ENCODE results near the gene CTH. TPM values are rescaled to one million over a fixed set of nuclear protein-coding genes. Genes with fewer than 3 reads are reported as not detected.

The CTH gene
- polyA plus RNA-seq, 1 of the 3 experiments (the other 2 are of a cell fraction) = 3.9 TPM

GRCh38 chr1:70387507-70387906 lies 23.6 kb upstream of the CTH start:
- Histone ChIP-seq H3K4me2 (no peak overlapping the region), H3K27ac (ENCODE audit: low read depth in 2 of 2, low read length in 1 of 2) (no peak overlapping the region), H2AFZ (ENCODE audit: low read depth) (no peak overlapping the region), H3K79me2 (ENCODE audit: insufficient read depth) (no peaks in the 10 kb centered on the region), H3K9me2 (no peaks in the 10 kb centered on the region), H3K27me3 (ENCODE audit: insufficient read depth) (no peaks in the 10 kb centered on the region), H3K36me3 (replicated peaks in 1 of 2; ENCODE audit: control insufficient read depth in 1 of 2, insufficient read depth in 2 of 2, low read length in 1 of 2) (no peaks in the 10 kb centered on the region), H3F3A (replicated peaks; ENCODE audit: insufficient read depth) (no peaks in the 10 kb centered on the region), H3K4me1 (ENCODE audit: control insufficient read depth in 1 of 2, insufficient read depth in 2 of 2, low read depth in 1 of 2, low read length in 1 of 2) (no peaks in the 10 kb centered on the region), H4K20me1 (ENCODE audit: insufficient read depth) (no peaks in the 10 kb centered on the region), H3K4me3 (ENCODE audit: low read depth in 2 of 2, low read length in 1 of 2) (no peak overlapping the region), H3K9me3 (no peaks in the 10 kb centered on the region), H3K9ac (no peak overlapping the region)
- ChIA-PET POLR2A (no interaction called here), CTCF (no interaction called here)
- TF ChIP-seq NRF1 (IDR thresholded peaks at IDR 0.05; ENCODE audit: low read depth, low read length) (no peak), POLR2AphosphoS5 (IDR thresholded peaks at IDR 0.05; ENCODE audit: low read depth, low read length) (no peak), RAD21 (IDR thresholded peaks at IDR 0.05; ENCODE audit: low read length) (no peak), MEF2A (IDR thresholded peaks at IDR 0.05; ENCODE audit: borderline replicate concordance, low read depth) (no peak), PBX3 (IDR thresholded peaks at IDR 0.05) (no peak), ELF1 (IDR thresholded peaks at IDR 0.05) (no peak), EZH2phosphoT487 (IDR thresholded peaks at IDR 0.05; ENCODE audit: borderline replicate concordance, low read depth) (no peak), NFIC (IDR thresholded peaks at IDR 0.05; ENCODE audit: borderline replicate concordance) (no peak), SIN3A (IDR thresholded peaks at IDR 0.05; ENCODE audit: borderline replicate concordance, low read depth, low read length) (no peak), MXI1 (IDR thresholded peaks at IDR 0.05; ENCODE audit: low read depth, low read length) (no peak), YY1 (IDR thresholded peaks at IDR 0.05; ENCODE audit: low read depth) (no peak), USF1 (IDR thresholded peaks at IDR 0.05; ENCODE audit: borderline replicate concordance, low read depth) (no peak)
- no peak for DNase-seq
- WGBS (ENCODE audit: low lambda C conversion rate) = 84% methylated on average over 5 of the region's 5 CpGs

GRCh38 chr1:70392626-70393025 lies 18.4 kb upstream of the CTH start:
- DNase-seq = no peak
- H4K20me1 ChIP-seq (ENCODE audit: insufficient read depth) = no peaks in the 10 kb centered on the region
- no peak overlapping the region for H3K4me2 ChIP-seq
- H3K4me3 ChIP-seq (ENCODE audit: low read depth in 2 of 2, low read length in 1 of 2) = no peak overlapping the region
- ChIA-PET CTCF (no interaction called here), POLR2A (no interaction called here)
- H3K4me1 ChIP-seq (ENCODE audit: control insufficient read depth in 1 of 2, insufficient read depth in 2 of 2, low read depth in 1 of 2, low read length in 1 of 2) = no peaks in the 10 kb centered on the region
- no peaks in the 10 kb centered on the region for H3K27me3 ChIP-seq (ENCODE audit: insufficient read depth)
- no peak overlapping the region for H3K27ac ChIP-seq (ENCODE audit: low read depth in 2 of 2, low read length in 1 of 2)
- H2AFZ ChIP-seq (ENCODE audit: low read depth) = no peak overlapping the region
- H3F3A ChIP-seq (replicated peaks; ENCODE audit: insufficient read depth) = no peaks in the 10 kb centered on the region
- H3K79me2 ChIP-seq (ENCODE audit: insufficient read depth) = no peaks in the 10 kb centered on the region
- H3K9ac ChIP-seq = no peak overlapping the region
- H3K9me3 ChIP-seq = no peaks in the 10 kb centered on the region
- TF ChIP-seq SIN3A (IDR thresholded peaks at IDR 0.05; ENCODE audit: borderline replicate concordance, low read depth, low read length) = no peak
- no peak for TF ChIP-seq MXI1 (IDR thresholded peaks at IDR 0.05; ENCODE audit: low read depth, low read length)
- no peaks in the 10 kb centered on the region for H3K36me3 ChIP-seq (replicated peaks in 1 of 2; ENCODE audit: control insufficient read depth in 1 of 2, insufficient read depth in 2 of 2, low read length in 1 of 2)
- H3K9me2 ChIP-seq = no peaks in the 10 kb centered on the region

GRCh38 chr1:70396607-70397006 lies 14.5 kb upstream of the CTH start:
- Histone ChIP-seq H3K4me3 (ENCODE audit: low read depth in 2 of 2, low read length in 1 of 2) (no peak overlapping the region), H3K36me3 (replicated peaks in 1 of 2; ENCODE audit: control insufficient read depth in 1 of 2, insufficient read depth in 2 of 2, low read length in 1 of 2) (no peaks in the 10 kb centered on the region), H3K9me2 (no peaks in the 10 kb centered on the region), H2AFZ (ENCODE audit: low read depth) (no peak overlapping the region), H3K9me3 (no peaks in the 10 kb centered on the region), H3K27me3 (ENCODE audit: insufficient read depth) (no peaks in the 10 kb centered on the region), H3K27ac (ENCODE audit: low read depth in 2 of 2, low read length in 1 of 2) (no peak overlapping the region), H3K4me1 (ENCODE audit: control insufficient read depth in 1 of 2, insufficient read depth in 2 of 2, low read depth in 1 of 2, low read length in 1 of 2) (no peaks in the 10 kb centered on the region), H4K20me1 (ENCODE audit: insufficient read depth) (no peaks in the 10 kb centered on the region), H3K9ac (no peak overlapping the region), H3K79me2 (ENCODE audit: insufficient read depth) (no peaks in the 10 kb centered on the region), H3F3A (replicated peaks; ENCODE audit: insufficient read depth) (no peaks in the 10 kb centered on the region), H3K4me2 (no peak overlapping the region)
- ChIA-PET CTCF (no interaction called here), POLR2A (no interaction called here)
- no peak for DNase-seq
- 37% methylated on average over 2 of the region's 2 CpGs for WGBS (ENCODE audit: low lambda C conversion rate)
- TF ChIP-seq PBX3 (IDR thresholded peaks at IDR 0.05) (no peak), CTCF (IDR thresholded peaks at IDR 0.05) (no peak), RCOR1 (IDR thresholded peaks at IDR 0.05; ENCODE audit: low read length) (no peak), SIN3A (IDR thresholded peaks at IDR 0.05; ENCODE audit: borderline replicate concordance, low read depth, low read length) (no peak), NRF1 (IDR thresholded peaks at IDR 0.05; ENCODE audit: low read depth, low read length) (no peak), TEAD4 (IDR thresholded peaks at IDR 0.05; ENCODE audit: borderline replicate concordance, insufficient read depth) (no peak), MAX (IDR thresholded peaks at IDR 0.05; ENCODE audit: low read depth) (no peak), FOXM1 (IDR thresholded peaks at IDR 0.05; ENCODE audit: low read depth) (no peak), NFIC (IDR thresholded peaks at IDR 0.05; ENCODE audit: borderline replicate concordance) (no peak), YY1 (IDR thresholded peaks at IDR 0.05; ENCODE audit: low read depth) (no peak), GABPA (IDR thresholded peaks at IDR 0.05; ENCODE audit: low read depth) (no peak)

Data from SK-N-SH (cell line).